Measurements from ENCODE around the gene COL6A3. TPM values are rescaled to one million over a fixed set of nuclear protein-coding genes. Genes with fewer than 3 reads are reported as not detected.

The COL6A3 gene
- total RNA-seq, 1 experiment from 2014 or later = 0.07 TPM

- Histone ChIP-seq H2AFZ (ENCODE audit: low read length) (no peak overlapping the region), H3K36me3 (ENCODE audit: insufficient read depth, low read length) (no peaks in the 10 kb centered on the region), H3K4me3 (ENCODE audit: low read length) (no peak overlapping the region), H3K79me2 (ENCODE audit: low read length) (no peaks in the 10 kb centered on the region), H4K20me1 (ENCODE audit: insufficient read depth, low read depth, low read length) (no peaks in the 10 kb centered on the region), H3K9me3 (ENCODE audit: low read length) (no peaks in the 10 kb centered on the region), H3K27ac (ENCODE audit: low read length) (no peak overlapping the region), H3K9me2 (replicated peaks; ENCODE audit: insufficient read depth, low read length) (no peaks in the 10 kb centered on the region), H3K27me3 (ENCODE audit: low read length) (no peaks in the 10 kb centered on the region), H3K4me2 (ENCODE audit: low read depth, low read length, poor library complexity, severe bottlenecking) (no peak overlapping the region), H3K9ac (ENCODE audit: low read length) (no peak overlapping the region), H3K4me1 (ENCODE audit: low read length) (no peaks in the 10 kb centered on the region)
- no peak for DNase-seq
Measured at GRCh38 chr2:237391140-237391539, 22.8 kb downstream of the COL6A3 start.

GRCh38 chr2:237390235-237390634 lies 23.7 kb downstream of the COL6A3 start:
- Histone ChIP-seq H3K79me2 (ENCODE audit: low read length) (no peaks in the 10 kb centered on the region), H3K4me2 (ENCODE audit: low read depth, low read length, poor library complexity, severe bottlenecking) (no peak overlapping the region), H4K20me1 (ENCODE audit: insufficient read depth, low read depth, low read length) (no peaks in the 10 kb centered on the region), H3K4me1 (ENCODE audit: low read length) (no peaks in the 10 kb centered on the region), H2AFZ (ENCODE audit: low read length) (no peak overlapping the region), H3K27me3 (ENCODE audit: low read length) (no peaks in the 10 kb centered on the region), H3K9me2 (replicated peaks; ENCODE audit: insufficient read depth, low read length) (no peaks in the 10 kb centered on the region), H3K36me3 (ENCODE audit: insufficient read depth, low read length) (no peaks in the 10 kb centered on the region), H3K9me3 (ENCODE audit: low read length) (no peaks in the 10 kb centered on the region), H3K4me3 (ENCODE audit: low read length) (no peak overlapping the region), H3K27ac (ENCODE audit: low read length) (no peak overlapping the region), H3K9ac (ENCODE audit: low read length) (no peak overlapping the region)
- no peak for DNase-seq

GRCh38 chr2:237389831-237390230 lies 24.1 kb downstream of the COL6A3 start:
- Histone ChIP-seq H3K27me3 (ENCODE audit: low read length) (no peaks in the 10 kb centered on the region), H3K36me3 (ENCODE audit: insufficient read depth, low read length) (no peaks in the 10 kb centered on the region), H3K79me2 (ENCODE audit: low read length) (no peaks in the 10 kb centered on the region), H3K4me1 (ENCODE audit: low read length) (no peaks in the 10 kb centered on the region), H3K27ac (ENCODE audit: low read length) (no peak overlapping the region), H3K9me2 (replicated peaks; ENCODE audit: insufficient read depth, low read length) (no peaks in the 10 kb centered on the region), H3K4me3 (ENCODE audit: low read length) (no peak overlapping the region), H2AFZ (ENCODE audit: low read length) (no peak overlapping the region), H4K20me1 (ENCODE audit: insufficient read depth, low read depth, low read length) (no peaks in the 10 kb centered on the region), H3K9ac (ENCODE audit: low read length) (no peak overlapping the region), H3K4me2 (ENCODE audit: low read depth, low read length, poor library complexity, severe bottlenecking) (no peak overlapping the region), H3K9me3 (ENCODE audit: low read length) (no peaks in the 10 kb centered on the region)
- no peak for DNase-seq

DNA sequence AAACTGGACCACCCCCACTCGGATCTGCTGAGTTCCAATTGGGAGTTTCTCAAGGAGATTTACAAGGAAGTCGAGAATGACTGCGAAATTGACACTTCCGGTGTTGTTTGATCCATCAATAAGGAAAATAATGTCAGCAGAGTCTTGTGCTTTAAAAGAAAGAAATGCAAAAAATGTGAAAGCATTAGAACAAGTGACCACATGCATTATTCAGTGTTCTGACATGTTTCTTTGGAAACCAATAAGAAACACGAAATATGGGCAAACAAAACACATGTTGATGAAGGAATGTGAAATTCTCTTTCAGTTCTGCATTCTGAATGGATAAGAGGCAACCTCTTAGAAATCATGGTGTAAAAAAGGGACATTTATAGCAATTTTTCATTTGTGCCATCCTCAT lies 25.9 kb downstream of the COL6A3 start:
- Histone ChIP-seq H3K9me2 (replicated peaks; ENCODE audit: insufficient read depth, low read length) (no peaks in the 10 kb centered on the region), H3K4me1 (ENCODE audit: low read length) (no peaks in the 10 kb centered on the region), H3K79me2 (ENCODE audit: low read length) (no peaks in the 10 kb centered on the region)

GRCh38 chr2:237384672-237385020 lies 29.3 kb downstream of the COL6A3 start:
- DNase-seq = no peak
- H3K9me3 ChIP-seq (ENCODE audit: low read length) = no peaks in the 10 kb centered on the region
- no peak overlapping the region for H3K4me2 ChIP-seq (ENCODE audit: low read depth, low read length, poor library complexity, severe bottlenecking)
- no peak overlapping the region for H3K4me3 ChIP-seq (ENCODE audit: low read length)
- no peak overlapping the region for H2AFZ ChIP-seq (ENCODE audit: low read length)
- H3K4me1 ChIP-seq (ENCODE audit: low read length) = no peaks in the 10 kb centered on the region
- no peak overlapping the region for H3K27ac ChIP-seq (ENCODE audit: low read length)
- H3K9ac ChIP-seq (ENCODE audit: low read length) = no peak overlapping the region
- no peaks in the 10 kb centered on the region for H3K36me3 ChIP-seq (ENCODE audit: insufficient read depth, low read length)
- H4K20me1 ChIP-seq (ENCODE audit: insufficient read depth, low read depth, low read length) = no peaks in the 10 kb centered on the region
- H3K9me2 ChIP-seq (replicated peaks; ENCODE audit: insufficient read depth, low read length) = no peaks in the 10 kb centered on the region
- H3K27me3 ChIP-seq (ENCODE audit: low read length) = no peaks in the 10 kb centered on the region
- H3K79me2 ChIP-seq (ENCODE audit: low read length) = no peaks in the 10 kb centered on the region

More for the DNA sequence above, 25.9 kb downstream of the COL6A3 start:
- Histone ChIP-seq H3K4me2 (ENCODE audit: low read depth, low read length, poor library complexity, severe bottlenecking) (no peak overlapping the region), H3K27ac (ENCODE audit: low read length) (no peak overlapping the region), H2AFZ (ENCODE audit: low read length) (no peak overlapping the region), H4K20me1 (ENCODE audit: insufficient read depth, low read depth, low read length) (no peaks in the 10 kb centered on the region), H3K27me3 (ENCODE audit: low read length) (no peaks in the 10 kb centered on the region), H3K9me3 (ENCODE audit: low read length) (no peaks in the 10 kb centered on the region), H3K4me3 (ENCODE audit: low read length) (no peak overlapping the region), H3K36me3 (ENCODE audit: insufficient read depth, low read length) (no peaks in the 10 kb centered on the region), H3K9ac (ENCODE audit: low read length) (no peak overlapping the region)
- no peak for DNase-seq

GRCh38 chr2:237383991-237384671 lies 29.8 kb downstream of the COL6A3 start:
- Histone ChIP-seq H3K9me2 (replicated peaks; ENCODE audit: insufficient read depth, low read length) (no peaks in the 10 kb centered on the region), H3K9ac (ENCODE audit: low read length) (no peak overlapping the region), H4K20me1 (ENCODE audit: insufficient read depth, low read depth, low read length) (no peaks in the 10 kb centered on the region), H3K27ac (ENCODE audit: low read length) (no peak overlapping the region), H3K4me1 (ENCODE audit: low read length) (no peaks in the 10 kb centered on the region), H3K9me3 (ENCODE audit: low read length) (no peaks in the 10 kb centered on the region), H3K27me3 (ENCODE audit: low read length) (no peaks in the 10 kb centered on the region), H3K4me2 (ENCODE audit: low read depth, low read length, poor library complexity, severe bottlenecking) (no peak overlapping the region), H3K4me3 (ENCODE audit: low read length) (no peak overlapping the region), H2AFZ (ENCODE audit: low read length) (no peak overlapping the region), H3K79me2 (ENCODE audit: low read length) (no peaks in the 10 kb centered on the region), H3K36me3 (ENCODE audit: insufficient read depth, low read length) (no peaks in the 10 kb centered on the region)
- no peak for DNase-seq

- no peak overlapping the region for H3K4me2 ChIP-seq (ENCODE audit: low read depth, low read length, poor library complexity, severe bottlenecking)
Measured at GRCh38 chr2:237380768-237381167, 33.2 kb downstream of the COL6A3 start.

DNA sequence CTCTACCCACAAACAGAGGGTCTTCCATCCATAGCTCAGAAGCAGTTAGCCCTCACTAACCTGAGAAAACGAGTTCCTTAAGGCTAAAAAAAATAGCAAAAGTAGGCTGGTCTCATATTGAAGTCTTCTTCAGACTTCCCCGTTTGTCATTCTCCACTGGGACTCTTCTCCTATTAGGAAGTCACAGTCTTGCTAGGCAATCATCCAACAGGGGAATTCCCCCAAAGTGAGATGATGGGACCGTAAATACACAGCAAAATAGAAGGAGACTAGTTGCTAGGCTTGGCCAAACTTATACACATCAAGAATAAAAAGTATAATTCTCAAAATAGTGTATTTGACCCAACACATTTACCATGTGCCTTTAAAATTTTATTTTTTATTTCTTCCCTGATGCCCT lies 34.3 kb downstream of the COL6A3 start:
- Histone ChIP-seq H3K4me3 (ENCODE audit: low read length) (no peak overlapping the region), H3K9me2 (replicated peaks; ENCODE audit: insufficient read depth, low read length) (no peaks in the 10 kb centered on the region), H3K4me1 (ENCODE audit: low read length) (no peaks in the 10 kb centered on the region), H4K20me1 (ENCODE audit: insufficient read depth, low read depth, low read length) (no peaks in the 10 kb centered on the region), H3K27ac (ENCODE audit: low read length) (no peak overlapping the region), H3K27me3 (ENCODE audit: low read length) (no peaks in the 10 kb centered on the region), H2AFZ (ENCODE audit: low read length) (no peak overlapping the region), H3K9me3 (ENCODE audit: low read length) (no peaks in the 10 kb centered on the region), H3K4me2 (ENCODE audit: low read depth, low read length, poor library complexity, severe bottlenecking) (no peak overlapping the region), H3K36me3 (ENCODE audit: insufficient read depth, low read length) (no peaks in the 10 kb centered on the region), H3K9ac (ENCODE audit: low read length) (no peak overlapping the region), H3K79me2 (ENCODE audit: low read length) (no peaks in the 10 kb centered on the region)
- no peak for DNase-seq

More at GRCh38 chr2:237380768-237381167, 33.2 kb downstream of the COL6A3 start:
- Histone ChIP-seq H3K36me3 (ENCODE audit: insufficient read depth, low read length) (no peaks in the 10 kb centered on the region), H3K9me3 (ENCODE audit: low read length) (no peaks in the 10 kb centered on the region), H3K4me1 (ENCODE audit: low read length) (no peaks in the 10 kb centered on the region), H3K27ac (ENCODE audit: low read length) (no peak overlapping the region), H3K4me3 (ENCODE audit: low read length) (no peak overlapping the region), H2AFZ (ENCODE audit: low read length) (no peak overlapping the region), H3K9ac (ENCODE audit: low read length) (no peak overlapping the region), H3K79me2 (ENCODE audit: low read length) (no peaks in the 10 kb centered on the region), H4K20me1 (ENCODE audit: insufficient read depth, low read depth, low read length) (no peaks in the 10 kb centered on the region), H3K27me3 (ENCODE audit: low read length) (no peaks in the 10 kb centered on the region), H3K9me2 (replicated peaks; ENCODE audit: insufficient read depth, low read length) (no peaks in the 10 kb centered on the region)
- DNase-seq = no peak

Measured in Karpas-422 (cell line).